Mesendoderm (in vitro differentiated cells): ENCODE measurements around the gene RNU5B-1.
"Not testable (repeated sequence)": the region's sequence is repeated elsewhere in the genome, so short reads cannot be mapped to it uniquely, and the experiment has no call there.

Source experiments
- DNase-seq: peaks from one replicate; pipeline ENCODE4 v3.0.0; 2013
- H2AK5ac ChIP-seq: 2 replicates; pipeline ENCODE4 v1.6.1; 2013; ENCODE audit warnings: low read length, inconsistent platforms
- H2BK120ac ChIP-seq: 2 replicates; pipeline ENCODE4 v1.6.1; 2013; ENCODE audit warnings: low read depth, mild to moderate bottlenecking, low read length, moderate library complexity, mixed read lengths
- H2BK15ac ChIP-seq: replicated peaks from 2 replicates; pipeline ENCODE4 v1.6.1; 2013; ENCODE audit warnings: low read depth, mild to moderate bottlenecking, moderate library complexity
- H2BK5ac ChIP-seq: 2 replicates; pipeline ENCODE4 v1.6.1; 2013; ENCODE audit warnings: low read length, inconsistent platforms
- H3K18ac ChIP-seq: 2 replicates; pipeline ENCODE4 v1.6.1; 2013; ENCODE audit warnings: mild to moderate bottlenecking, low read length, mixed read lengths
- H3K23ac ChIP-seq: one replicate; pipeline ENCODE4 v1.6.1; 2013; ENCODE audit warnings: low read length
- H3K27ac ChIP-seq: 2 replicates; pipeline ENCODE4 v1.5.1; 2013; ENCODE audit warnings: low read depth, mild to moderate bottlenecking, inconsistent platforms, low read length, moderate library complexity
- H3K27me3 ChIP-seq: 2 replicates; pipeline ENCODE4 v1.6.1; 2013; ENCODE audit warnings: low read length, control low read depth, mild to moderate bottlenecking, inconsistent platforms; ENCODE audit not compliant: insufficient read depth, poor library complexity
- H3K36me3 ChIP-seq: 2 replicates; pipeline ENCODE4 v1.6.1; 2013; ENCODE audit warnings: low read length, inconsistent platforms; ENCODE audit not compliant: control insufficient read depth, insufficient read depth
- H3K4ac ChIP-seq: one replicate; pipeline ENCODE4 v1.6.1; 2013; ENCODE audit warnings: low read depth, mild to moderate bottlenecking, low read length, moderate library complexity
- H3K4me1 ChIP-seq: 2 replicates; pipeline ENCODE4 v1.6.1; 2013; ENCODE audit warnings: low read depth, low read length, inconsistent platforms; ENCODE audit not compliant: control insufficient read depth
- H3K4me2 ChIP-seq: 2 replicates; pipeline ENCODE4 v1.6.1; 2013; ENCODE audit warnings: low read length
- H3K4me3 ChIP-seq: 2 replicates; pipeline ENCODE4 v1.5.1; 2013; ENCODE audit warnings: mild to moderate bottlenecking, low read length
- H3K56ac ChIP-seq: one replicate; pipeline ENCODE4 v1.6.1; 2013; ENCODE audit warnings: low read length
- H3K79me1 ChIP-seq: 2 replicates; pipeline ENCODE4 v1.6.1; 2013; ENCODE audit warnings: low read length, inconsistent platforms
- H3K79me2 ChIP-seq: 2 replicates; pipeline ENCODE4 v1.6.1; 2013; ENCODE audit warnings: mild to moderate bottlenecking, low read length; ENCODE audit not compliant: control insufficient read depth, insufficient read depth
- H3K9ac ChIP-seq: 2 replicates; pipeline ENCODE4 v1.6.1; 2013; ENCODE audit warnings: low read length, inconsistent platforms
- H4K5ac ChIP-seq: one replicate; pipeline ENCODE4 v1.6.1; 2013; ENCODE audit warnings: low read length
- H4K8ac ChIP-seq: one replicate; pipeline ENCODE4 v1.6.1; 2013; ENCODE audit warnings: low read depth, mild to moderate bottlenecking, control low read depth, low read length, moderate library complexity
- WGBS: extraction: QIAGEN DNeasy Blood & Tissue Kit; methylation state at CpG from one replicate; pipeline ENCODE4 v1.1.7; 2013; ENCODE audit warnings: low lambda C conversion rate, missing lambda C conversion rate; ENCODE audit not compliant: insufficient coverage; ENCODE audit errors: extremely low coverage; 5-methylcytosine and 5-hydroxymethylcytosine counted together

The RNU5B-1 gene

GRCh38 chr15:65344214-65344913 lies 39.9 kb downstream of the RNU5B-1 start:
- Histone ChIP-seq H3K27ac (no peak overlapping the region), H2AK5ac (no peak overlapping the region), H3K27me3 (no peaks in the 10 kb centered on the region), H2BK120ac (no peak overlapping the region), H4K5ac (no peak overlapping the region), H3K9ac (no peak overlapping the region), H3K4me2 (no peak overlapping the region), H2BK15ac (no peak overlapping the region), H3K4ac (no peak overlapping the region), H3K56ac (no peak overlapping the region), H3K18ac (no peak overlapping the region), H3K79me1 (peaks cover 13% of the 10 kb centered on the region), H3K79me2 (peaks cover 4% of the 10 kb centered on the region), H3K4me3 (no peak overlapping the region), H2BK5ac (no peak overlapping the region), H3K23ac (no peak overlapping the region), H3K4me1 (peaks cover 6% of the 10 kb centered on the region), H3K36me3 (no peaks in the 10 kb centered on the region), H4K8ac (no peak overlapping the region)
- no CpG with 5 or more reads among the region's 8 CpGs for WGBS
- DNase-seq, result no peak

DNA sequence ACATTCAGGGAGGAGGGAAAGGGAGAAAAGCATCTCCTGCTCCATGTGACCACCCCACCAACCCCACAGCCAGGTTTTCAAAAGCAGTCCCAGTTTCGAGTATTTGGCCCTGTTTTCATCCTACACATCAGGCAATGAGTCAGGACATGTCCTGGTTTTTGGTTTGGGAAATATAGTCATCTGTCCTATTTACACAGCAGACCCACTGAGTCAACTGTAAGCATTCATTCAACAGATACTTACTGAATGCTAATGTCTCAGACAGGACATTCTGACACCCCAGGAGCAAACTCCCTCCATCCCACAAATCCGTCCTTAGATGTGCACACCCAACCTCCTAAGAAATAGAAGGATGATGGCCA lies 40.4 kb downstream of the RNU5B-1 start:
- Histone ChIP-seq H3K36me3 (no peaks in the 10 kb centered on the region), H2BK15ac (no peak overlapping the region), H2AK5ac (no peak overlapping the region), H3K9ac (no peak overlapping the region), H4K8ac (no peak overlapping the region), H2BK120ac (no peak overlapping the region), H3K27me3 (no peaks in the 10 kb centered on the region), H3K4me1 (peaks cover 3% of the 10 kb centered on the region), H3K79me2 (peaks cover 4% of the 10 kb centered on the region), H3K56ac (no peak overlapping the region), H4K5ac (no peak overlapping the region), H3K23ac (no peak overlapping the region), H3K18ac (no peak overlapping the region), H3K79me1 (peaks cover 13% of the 10 kb centered on the region), H3K4me3 (no peak overlapping the region), H3K4me2 (no peak overlapping the region), H3K27ac (no peak overlapping the region), H3K4ac (no peak overlapping the region), H2BK5ac (no peak overlapping the region)
- no CpG with 5 or more reads among the region's 2 CpGs for WGBS
- DNase-seq, result no peak

GRCh38 chr15:65346856-65347598 lies 42.5 kb downstream of the RNU5B-1 start:
- no peak overlapping the region for H3K18ac ChIP-seq
- no peaks in the 10 kb centered on the region for H3K27me3 ChIP-seq
- no peak overlapping the region for H2BK5ac ChIP-seq
- peaks cover 4% of the 10 kb centered on the region for H3K79me2 ChIP-seq
- no peak overlapping the region for H2BK15ac ChIP-seq
- no peak overlapping the region for H3K4me2 ChIP-seq
- H3K4ac ChIP-seq, result no peak overlapping the region
- no peak overlapping the region for H3K9ac ChIP-seq
- no peak overlapping the region for H4K5ac ChIP-seq
- no CpG with 5 or more reads among the region's 6 CpGs for WGBS
- H3K27ac ChIP-seq, result no peak overlapping the region
- H3K4me3 ChIP-seq, result no peak overlapping the region
- H3K79me1 ChIP-seq, result peaks cover 11% of the 10 kb centered on the region
- no peak overlapping the region for H2AK5ac ChIP-seq
- DNase-seq, result no peak
- H3K23ac ChIP-seq, result no peak overlapping the region
- no peak overlapping the region for H3K56ac ChIP-seq
- H3K36me3 ChIP-seq, result no peaks in the 10 kb centered on the region
- no peak overlapping the region for H4K8ac ChIP-seq
- no peak overlapping the region for H2BK120ac ChIP-seq
- no peaks in the 10 kb centered on the region for H3K4me1 ChIP-seq

DNA sequence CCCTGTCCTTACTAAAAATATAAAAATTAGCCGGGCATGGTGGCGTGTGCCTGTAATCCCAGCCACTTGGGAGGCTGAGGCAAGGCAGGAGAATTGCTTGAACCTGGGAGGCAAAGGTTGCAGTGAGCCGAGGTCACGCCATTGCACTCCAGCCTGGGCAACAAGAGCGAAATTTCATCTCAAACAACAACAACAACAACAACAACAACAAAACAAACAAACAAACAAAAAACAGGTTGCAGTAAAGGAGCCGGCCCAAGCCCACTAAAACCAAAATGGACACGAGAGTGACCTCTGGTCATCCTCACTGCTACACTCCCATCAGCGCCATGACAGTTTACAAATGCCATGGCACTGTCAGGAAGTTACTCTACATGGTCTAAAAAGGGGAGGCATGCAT lies 43.3 kb downstream of the RNU5B-1 start:
- not testable (repeated sequence) for H3K27ac ChIP-seq, H3K4me3 ChIP-seq, H4K8ac ChIP-seq, H3K23ac ChIP-seq, H3K18ac ChIP-seq, H3K4ac ChIP-seq, H2BK5ac ChIP-seq, H2AK5ac ChIP-seq, H3K4me2 ChIP-seq, H3K36me3 ChIP-seq, H3K79me1 ChIP-seq, H3K9ac ChIP-seq, H3K27me3 ChIP-seq, H3K56ac ChIP-seq, H2BK15ac ChIP-seq, H2BK120ac ChIP-seq, H3K79me2 ChIP-seq, DNase-seq, H4K5ac ChIP-seq, H3K4me1 ChIP-seq
- no CpG with 5 or more reads among the region's 8 CpGs for WGBS

- Histone ChIP-seq H3K4me1 (no peaks in the 10 kb centered on the region), H3K56ac (no peak overlapping the region), H3K18ac (no peak overlapping the region), H2AK5ac (no peak overlapping the region), H3K27me3 (no peaks in the 10 kb centered on the region), H3K4me2 (no peak overlapping the region), H3K79me2 (peaks cover 4% of the 10 kb centered on the region), H2BK5ac (no peak overlapping the region), H4K8ac (no peak overlapping the region), H3K23ac (no peak overlapping the region), H3K36me3 (no peaks in the 10 kb centered on the region), H3K9ac (no peak overlapping the region), H3K79me1 (peaks cover 7% of the 10 kb centered on the region), H2BK120ac (no peak overlapping the region), H2BK15ac (no peak overlapping the region), H3K4ac (no peak overlapping the region), H3K4me3 (no peak overlapping the region), H4K5ac (no peak overlapping the region), H3K27ac (no peak overlapping the region)
- no peak for DNase-seq
- WGBS, result no CpG with 5 or more reads among the region's 8 CpGs
Observed at GRCh38 chr15:65349338-65349737, 44.9 kb downstream of the RNU5B-1 start.
